Embryonic facial prominence (tissue), 1 donor: ENCODE results near the gene RGS9.

ENCODE experiments used
- DNase-seq: peaks from one replicate; pipeline ENCODE4 v3.0.0-alpha.2; 2016; ENCODE audit errors: extremely low spot score

Gene RGS9

GRCh38 chr17:65261152-65261551, 124.0 kb downstream of the RGS9 start:
- DNase-seq = no peak

- no peak for DNase-seq
Measured at GRCh38 chr17:65261682-65262636, 124.8 kb downstream of the RGS9 start.

- no peak for DNase-seq
Measured at GRCh38 chr17:65265276-65265675, 128.1 kb downstream of the RGS9 start.

GRCh38 chr17:65268832-65269231, 131.7 kb downstream of the RGS9 start:
- DNase-seq = no peak

GRCh38 chr17:65270499-65271253, 133.5 kb downstream of the RGS9 start:
- peak; percentile 26 for DNase-seq

- no peak for DNase-seq
Measured at GRCh38 chr17:65271296-65271695, 134.1 kb downstream of the RGS9 start.
